Cardiac muscle cell (in vitro differentiated cells and primary cell): Measurements from ENCODE around the gene CORO2A. TPM values are rescaled to one million over a fixed set of nuclear protein-coding genes. Genes with fewer than 3 reads are reported as not detected.

Source experiments
- DNase-seq, 2 donors: peaks; one replicate each; pipeline versions ENCODE4 v3.0.0 to v3.0.0-alpha.2; 2010 to 2017; ENCODE audit warnings: low read depth in 1 of 2, low spot score in 1 of 2
- H3K27ac ChIP-seq: fragments of 200-600 bp; sonication (generic); 2 replicates; pipeline ENCODE4 v1.5.1; 2016
- H3K27me3 ChIP-seq: fragments of 200-600 bp; sonication (generic); 2 replicates; pipeline ENCODE4 v1.6.0; 2016; ENCODE audit warnings: control low read depth
- H3K36me3 ChIP-seq: fragments of 200-600 bp; sonication (generic); 2 replicates; pipeline ENCODE4 v1.5.1; 2016; ENCODE audit warnings: control low read depth
- H3K4me1 ChIP-seq: fragments of 200-600 bp; sonication (generic); 2 replicates; pipeline ENCODE4 v1.8.1; 2017; ENCODE audit warnings: low read depth, mild to moderate bottlenecking, mixed run types
- H3K4me3 ChIP-seq: fragments of 200-600 bp; sonication (generic); 2 replicates; pipeline ENCODE4 v1.5.1; 2016; ENCODE audit warnings: mild to moderate bottlenecking
- H3K9me3 ChIP-seq: fragments of 200-600 bp; sonication (generic); 2 replicates; pipeline ENCODE4 v1.5.1; 2017; ENCODE audit warnings: low read depth, mild to moderate bottlenecking, control low read depth
- CTCF ChIP-seq: IDR thresholded peaks from 2 replicates; pipeline ENCODE4 v1.5.1; 2012; ENCODE audit warnings: low read depth, mild to moderate bottlenecking, low read length
- polyA plus RNA-seq: library from polyadenylated mRNA; unstranded; fragments of >200 nt; fragmentation: Nextera tagmentation; extraction: Ambion mirVana; gene quantifications from 2 replicates; pipeline ENCODE4 v1.2.1, GENCODE V29; 2016
- total RNA-seq: library from RNA; depleted of rRNA; stranded (reverse); fragments of >200 nt; gene quantifications from 2 replicates; pipeline ENCODE4 v1.2.3, GENCODE V29; 2016

CORO2A gene
- total and polyA plus RNA-seq, 2 experiments from 2014 or later: 1.1 to 2.4 TPM

GRCh38 chr9:98215271-98215670, 22.8 kb upstream of the CORO2A start:
- no peak for TF ChIP-seq CTCF
- no peaks in the 10 kb centered on the region for H3K9me3 ChIP-seq
- no peak overlapping the region for H3K4me3 ChIP-seq
- H3K36me3 ChIP-seq: no peaks in the 10 kb centered on the region
- DNase-seq: no peak
- no peak overlapping the region for H3K27ac ChIP-seq
- H3K27me3 ChIP-seq: no peaks in the 10 kb centered on the region
- H3K4me1 ChIP-seq: no peaks in the 10 kb centered on the region

- Histone ChIP-seq H3K9me3 (no peaks in the 10 kb centered on the region), H3K27me3 (no peaks in the 10 kb centered on the region), H3K36me3 (no peaks in the 10 kb centered on the region), H3K4me3 (no peak overlapping the region), H3K27ac (no peak overlapping the region), H3K4me1 (no peaks in the 10 kb centered on the region)
- no peak for TF ChIP-seq CTCF
- no peak for DNase-seq
Measured at GRCh38 chr9:98214811-98215210, 22.4 kb upstream of the CORO2A start.

- Histone ChIP-seq H3K4me1 (peaks cover 2% of the 10 kb centered on the region), H3K27me3 (no peaks in the 10 kb centered on the region), H3K36me3 (no peaks in the 10 kb centered on the region), H3K27ac (no peak overlapping the region), H3K9me3 (no peaks in the 10 kb centered on the region), H3K4me3 (no peak overlapping the region)
- DNase-seq: no peak
- no peak for TF ChIP-seq CTCF
Measured at GRCh38 chr9:98211260-98211659, 18.8 kb upstream of the CORO2A start.

GRCh38 chr9:98210435-98210834, 18.0 kb upstream of the CORO2A start:
- no peak for TF ChIP-seq CTCF
- H3K4me1 ChIP-seq: peaks cover 6% of the 10 kb centered on the region
- DNase-seq: no peak
- no peaks in the 10 kb centered on the region for H3K36me3 ChIP-seq
- H3K9me3 ChIP-seq: no peaks in the 10 kb centered on the region
- H3K4me3 ChIP-seq: no peak overlapping the region
- H3K27ac ChIP-seq: no peak overlapping the region
- H3K27me3 ChIP-seq: no peaks in the 10 kb centered on the region

GRCh38 chr9:98209530-98209929, 17.1 kb upstream of the CORO2A start:
- no peaks in the 10 kb centered on the region for H3K27me3 ChIP-seq
- H3K36me3 ChIP-seq: no peaks in the 10 kb centered on the region
- no peak for TF ChIP-seq CTCF
- H3K27ac ChIP-seq: no peak overlapping the region
- no peak for DNase-seq
- H3K4me3 ChIP-seq: no peak overlapping the region
- no peaks in the 10 kb centered on the region for H3K9me3 ChIP-seq
- H3K4me1 ChIP-seq: peaks cover 6% of the 10 kb centered on the region

GRCh38 chr9:98208635-98209034, 16.2 kb upstream of the CORO2A start:
- H3K27me3 ChIP-seq: no peaks in the 10 kb centered on the region
- no peak overlapping the region for H3K27ac ChIP-seq
- no peaks in the 10 kb centered on the region for H3K36me3 ChIP-seq
- no peak for DNase-seq
- peaks cover 6% of the 10 kb centered on the region for H3K4me1 ChIP-seq
- TF ChIP-seq CTCF: no peak
- no peak overlapping the region for H3K4me3 ChIP-seq
- H3K9me3 ChIP-seq: no peaks in the 10 kb centered on the region
